Panc1 (cell line): ENCODE results near the gene NELL2. TPM values are rescaled to one million over a fixed set of nuclear protein-coding genes. Genes with fewer than 3 reads are reported as not detected.

Source experiments
- ATAC-seq: fragments of 200-7000 bp; cut with Tn5 transposase; 2 replicates; pipeline ENCODE4 v1.9.1; 2020; ENCODE audit warnings: mild to moderate bottlenecking, moderate library complexity
- BruUV-seq: library from RNA; stranded (reverse); fragments of 400-500 nt; replicated peaks from 2 replicates; lab custom pipeline; 2021; lab: Mats Ljungman, UMichigan
- CTCF ChIA-PET: fragments of 300-600 bp; sonication (Branson Sonifier 250); formaldehyde crosslinking; loops from one replicate; lab custom pipeline; 2022; ENCODE audit warnings: antibody characterized with exemption; lab: Charles Lee
- POLR2A ChIA-PET: fragments of 300-600 bp; sonication (Branson Sonifier 250); formaldehyde crosslinking; loops from one replicate; lab custom pipeline; 2022; ENCODE audit warnings: antibody characterized with exemption; lab: Charles Lee
- DNase-seq: peaks from one replicate; pipeline ENCODE4 v3.0.0-alpha.2; 2010; ENCODE audit warnings: low read depth, low spot score
- H3K27ac ChIP-seq: 2 replicates; pipeline ENCODE4 v1.5.1; 2011; ENCODE audit warnings: mild to moderate bottlenecking, low read length, inconsistent platforms
- H3K27me3 ChIP-seq: fragments of 200-500 bp; sonication (Bioruptor generic); 2 replicates; pipeline ENCODE4 v1.6.0; 2014; ENCODE audit warnings: low read length, inconsistent platforms; ENCODE audit not compliant: control insufficient read depth, insufficient read depth
- H3K36me3 ChIP-seq: fragments of 200-500 bp; sonication (Bioruptor generic); 2 replicates; pipeline ENCODE4 v1.5.1; 2014; ENCODE audit warnings: inconsistent platforms, mild to moderate bottlenecking, low read length, moderate library complexity; ENCODE audit not compliant: control insufficient read depth, insufficient read depth
- H3K4me1 ChIP-seq: 2 replicates; pipeline ENCODE4 v1.5.1; 2011; ENCODE audit warnings: inconsistent platforms, mild to moderate bottlenecking, low read length, moderate library complexity; ENCODE audit not compliant: control insufficient read depth, insufficient read depth
- H3K4me3 ChIP-seq, 2 experiments: 2 replicates each; pipeline ENCODE4 v1.5.1; 2011 to 2012; ENCODE audit warnings: low read depth in 2 of 2, low read length in 2 of 2, mild to moderate bottlenecking in 2 of 2, inconsistent platforms in 1 of 2, moderate library complexity in 1 of 2
- H3K9me3 ChIP-seq: fragments of 200-500 bp; sonication (Bioruptor generic); 2 replicates; pipeline ENCODE4 v1.5.1; 2014; ENCODE audit warnings: low read depth, mild to moderate bottlenecking, inconsistent platforms, low read length, moderate library complexity; ENCODE audit not compliant: control insufficient read depth, insufficient read depth
- CTCF ChIP-seq: fragments of 450-650 bp; IDR thresholded peaks from 2 replicates; pipeline ENCODE4 v1.5.1; 2017; ENCODE audit warnings: mild to moderate bottlenecking
- POLR2AphosphoS5 ChIP-seq: IDR thresholded peaks from 2 replicates; pipeline ENCODE4 v1.6.1; 2012; ENCODE audit warnings: mild to moderate bottlenecking, low read depth, low read length, moderate library complexity
- REST ChIP-seq, 2 experiments: IDR thresholded peaks; 2 replicates each; pipeline ENCODE4 v1.6.1; 2011 to 2012; ENCODE audit warnings: low read depth in 2 of 2, control low read depth in 1 of 2, low read length in 1 of 2, mild to moderate bottlenecking in 1 of 2, moderate library complexity in 1 of 2; ENCODE audit not compliant: insufficient read depth in 1 of 2
- SIN3A ChIP-seq: IDR thresholded peaks from 2 replicates; pipeline ENCODE4 v1.6.1; 2012; ENCODE audit warnings: low read depth, mild to moderate bottlenecking, low read length, moderate library complexity, borderline replicate concordance; ENCODE audit not compliant: insufficient read depth
- TCF7L2 ChIP-seq: IDR thresholded peaks from 2 replicates; pipeline ENCODE4 v1.6.1; 2011; ENCODE audit warnings: mild to moderate bottlenecking, low read depth, low read length, inconsistent platforms
- in situ Hi-C: cut with HindIII; loops from 2 replicates; pipeline ENCODE4 v1.10.0; 2016; ENCODE audit warnings: low sequenced_read_pairs, low pct_unique_long_range_greater_than_20kb
- intact Hi-C: fragments of 100-400 bp; cut with micrococcal nuclease; formaldehyde crosslinking; loops from one replicate; pipeline ENCODE4 v1.10.0; 2022; ENCODE audit not compliant: unreplicated experiment
- total RNA-seq: library from RNA; stranded (reverse); gene quantifications from one replicate; pipeline ENCODE4 v1.2.1, GENCODE V29; 2021; ENCODE audit not compliant: unreplicated experiment

Gene NELL2
- total RNA-seq, 1 experiment from 2014 or later: 0.28 TPM

DNA sequence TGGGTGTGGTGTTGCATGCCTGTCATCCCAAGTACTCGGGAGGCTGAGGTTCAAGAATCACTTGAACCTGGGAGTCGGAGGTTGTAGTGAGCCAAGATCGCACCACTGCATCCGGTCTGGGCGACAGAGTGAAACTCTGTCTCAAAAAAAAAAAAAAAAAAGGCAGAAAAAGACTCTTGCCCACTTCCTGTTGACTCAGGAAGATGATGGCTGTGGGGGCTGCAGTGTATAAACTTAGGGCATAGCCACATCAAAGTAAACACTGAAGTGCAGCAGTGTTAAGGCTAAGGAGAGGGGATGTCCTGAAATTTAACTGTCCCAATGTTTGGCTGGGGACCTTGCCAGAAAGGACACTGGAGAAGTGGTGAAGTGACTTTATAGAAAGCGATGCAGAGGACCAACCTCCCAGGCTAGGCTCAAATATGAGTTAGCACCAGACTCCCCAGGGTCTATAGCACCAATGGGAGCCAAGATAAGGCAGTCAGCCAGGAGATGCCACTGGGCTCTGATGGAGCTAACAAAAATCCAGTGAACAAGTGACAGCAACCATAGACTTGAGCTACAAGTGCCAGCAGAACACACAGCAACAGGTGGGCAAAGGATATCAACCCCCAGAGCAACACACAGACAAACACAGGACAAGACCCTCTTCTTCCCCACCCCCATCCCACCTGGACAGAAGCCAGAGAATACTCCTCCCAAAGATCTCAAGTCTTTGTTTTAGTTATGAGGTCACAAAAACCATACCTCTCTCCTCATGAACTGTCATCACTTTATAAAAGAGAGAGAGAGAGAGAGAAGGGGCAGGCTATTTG lies 28.0 kb downstream of the NELL2 start:
- Histone ChIP-seq H3K27me3 (no peaks in the 10 kb centered on the region), H3K27ac (no peak overlapping the region), H3K4me1 (no peaks in the 10 kb centered on the region), H3K36me3 (no peaks in the 10 kb centered on the region), H3K9me3 (no peaks in the 10 kb centered on the region), H3K4me3 (no peak overlapping the region)
- TF ChIP-seq REST (IDR thresholded peaks at IDR 0.05; ENCODE audit: insufficient read depth in 1 of 2, low read depth in 2 of 2, low read length in 1 of 2): no peak
- TF ChIP-seq POLR2AphosphoS5: no peak
- no peak for TF ChIP-seq CTCF
- no peak for TF ChIP-seq SIN3A
- TF ChIP-seq TCF7L2: no peak
- POLR2A ChIA-PET: no interaction called here
- CTCF ChIA-PET: no interaction called here
- ATAC-seq (no peak), DNase-seq (no peak)
- no TSS peak for BruUV-seq
- intact Hi-C loops: no loop called here
- in situ Hi-C loops: no loop called here

- in situ Hi-C loops (no loop called here), intact Hi-C loops (no loop called here)
- ATAC-seq (no peak), DNase-seq (no peak)
- Histone ChIP-seq H3K4me3 (no peak overlapping the region), H3K36me3 (no peaks in the 10 kb centered on the region), H3K27ac (no peak overlapping the region), H3K4me1 (no peaks in the 10 kb centered on the region), H3K27me3 (no peaks in the 10 kb centered on the region), H3K9me3 (no peaks in the 10 kb centered on the region)
- TF ChIP-seq TCF7L2 (no peak), CTCF (no peak), POLR2AphosphoS5 (no peak), SIN3A (no peak), REST (IDR thresholded peaks at IDR 0.05; ENCODE audit: insufficient read depth in 1 of 2, low read depth in 2 of 2, low read length in 1 of 2) (no peak)
- ChIA-PET CTCF (no interaction called here), POLR2A (no interaction called here)
- no TSS peak for BruUV-seq
These were observed 28.7 kb downstream of the NELL2 start for GRCh38 chr12:44847403-44847802.
